Hematopoietic multipotent progenitor cell treated with erythropoietin and hydrocortisone succinate and interleukin-3 and kit ligand, for 4 days (in vitro differentiated cells): ENCODE measurements around the gene PIAS3.
"Not testable (repeated sequence)": the region's sequence is repeated elsewhere in the genome, so short reads cannot be mapped to it uniquely, and the experiment has no call there.

Experiments
- DNase-seq: peaks from one replicate; pipeline ENCODE4 v3.0.0-alpha.2; 2015

Gene PIAS3

DNA sequence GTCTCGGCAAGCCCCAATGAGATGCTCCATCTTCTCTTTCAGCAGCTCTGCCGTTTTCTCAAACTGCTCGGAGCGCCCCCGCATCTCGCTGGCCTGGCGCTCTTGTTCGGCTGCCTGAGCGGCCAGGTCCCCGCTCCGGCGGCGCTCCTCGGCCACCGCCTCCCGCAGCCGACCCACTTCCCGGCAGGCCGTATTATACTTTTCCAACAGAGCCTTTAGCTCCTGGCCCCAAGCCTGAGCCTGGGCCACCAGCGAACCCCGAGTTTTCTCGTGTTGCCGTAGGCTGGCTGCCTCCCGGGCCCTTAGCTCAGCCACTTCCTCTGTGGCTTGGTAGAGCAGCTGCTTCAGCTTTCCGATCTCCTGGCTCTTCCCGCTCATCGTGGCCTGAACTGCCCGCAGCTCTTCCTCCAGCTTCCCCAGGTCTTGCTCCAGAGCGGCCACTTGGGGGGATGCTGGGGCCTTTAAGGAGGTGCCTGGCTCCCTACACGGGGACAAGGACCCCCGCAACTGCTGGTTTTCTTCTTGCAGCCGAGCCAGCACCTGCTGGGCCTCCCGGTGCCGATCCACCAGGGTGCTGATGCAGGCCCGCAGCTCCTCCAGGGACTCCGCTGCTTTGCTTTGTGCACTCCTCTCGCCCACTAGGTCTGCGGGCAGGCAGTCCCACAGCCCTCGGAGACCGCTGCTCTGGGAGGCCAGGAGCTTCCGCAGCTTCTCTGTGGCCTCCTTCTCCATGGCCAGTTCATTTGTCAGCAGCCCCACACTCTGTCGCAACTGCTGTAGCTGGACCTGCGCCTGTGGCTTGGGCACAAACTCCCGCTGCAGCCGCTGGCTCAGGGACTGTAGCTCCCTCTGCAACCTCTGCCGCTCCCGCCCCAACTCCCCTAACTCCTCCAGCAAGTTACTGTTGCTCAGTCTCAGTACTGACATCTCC, 13.4 kb upstream of the PIAS3 start:
- DNase-seq, result peak; percentile 76

DNA sequence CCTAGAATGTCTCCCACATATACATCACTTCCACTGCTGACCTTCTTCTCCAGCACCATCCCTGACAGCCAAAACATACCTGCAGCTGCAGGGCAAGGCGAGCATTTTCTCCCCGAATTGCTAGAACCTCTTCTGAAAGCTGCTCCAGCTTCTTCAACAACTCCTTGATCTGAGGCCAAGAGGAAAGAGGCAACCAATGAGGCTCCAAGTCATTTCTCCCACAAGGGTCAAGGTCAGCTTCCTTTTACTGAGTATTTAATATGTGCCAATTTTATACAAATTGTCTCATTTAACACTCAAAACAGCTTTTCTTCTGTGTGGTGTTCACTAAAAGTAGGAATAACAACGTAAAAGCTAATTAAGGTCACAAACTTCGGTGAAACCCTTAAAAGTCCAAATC, 9.4 kb upstream of the PIAS3 start:
- DNase-seq, result no peak

DNA sequence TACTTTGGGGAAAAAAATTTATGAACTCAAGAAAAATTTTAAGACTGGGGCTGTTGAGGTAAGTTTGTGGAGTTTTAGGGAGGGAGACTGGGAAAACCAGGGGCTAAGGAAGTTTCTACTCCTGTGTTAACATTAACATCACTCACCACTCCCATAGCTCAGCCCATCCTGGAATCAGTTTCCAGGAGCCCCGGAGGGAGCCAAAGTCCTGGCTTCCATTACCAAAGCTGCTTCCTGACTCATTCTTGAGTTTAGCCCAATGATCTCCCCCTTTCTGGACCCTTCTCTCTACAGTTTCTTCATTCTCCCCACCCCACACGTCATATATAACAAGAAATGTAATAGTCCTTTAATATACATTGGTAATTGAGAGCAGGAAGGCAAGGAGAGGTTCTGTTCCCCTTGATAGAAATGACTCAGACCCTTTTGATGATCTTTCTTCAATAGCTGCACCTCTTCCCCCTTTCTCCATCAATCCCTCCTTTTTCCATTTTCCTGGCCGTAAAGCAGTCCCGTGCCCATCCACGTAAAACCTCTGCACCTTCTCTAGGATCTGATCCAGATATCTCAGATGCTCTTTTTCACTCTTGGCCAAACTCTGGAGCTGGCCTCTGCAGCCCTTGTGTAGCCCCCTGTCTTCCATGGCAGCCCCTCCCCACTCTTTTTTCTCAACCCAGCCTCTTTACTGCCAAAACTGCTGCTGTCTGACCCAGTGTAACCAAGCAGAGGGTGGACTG, 4.6 kb upstream of the PIAS3 start:
- DNase-seq, result no peak

DNA sequence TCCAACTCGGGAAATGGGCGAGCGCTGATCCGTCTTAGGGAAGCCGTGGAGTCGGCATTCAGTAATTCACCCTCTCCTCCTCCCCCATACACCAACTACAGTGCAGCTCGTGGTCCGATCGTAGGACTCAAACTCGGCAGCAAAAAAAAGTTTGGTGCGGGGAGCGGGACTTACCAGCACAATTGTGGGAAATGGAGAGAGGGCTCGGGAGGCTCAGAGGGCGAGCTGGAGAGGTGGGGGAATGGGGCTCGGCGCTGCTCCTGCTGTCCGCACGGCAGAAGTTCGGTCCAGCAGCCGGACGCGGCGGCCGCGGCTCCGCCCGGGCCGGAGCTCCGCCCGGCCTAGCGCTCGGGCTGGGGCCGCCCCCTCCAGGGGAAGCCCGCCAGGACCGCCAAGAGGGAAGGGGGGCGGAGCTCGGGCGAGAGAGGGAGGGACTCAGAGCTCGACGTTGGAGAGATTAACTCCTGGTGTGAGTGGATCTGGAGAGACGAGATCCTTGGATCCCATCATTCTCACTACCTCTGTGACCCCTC, 676 bp upstream of the PIAS3 start:
- peak; percentile 94 for DNase-seq

DNA sequence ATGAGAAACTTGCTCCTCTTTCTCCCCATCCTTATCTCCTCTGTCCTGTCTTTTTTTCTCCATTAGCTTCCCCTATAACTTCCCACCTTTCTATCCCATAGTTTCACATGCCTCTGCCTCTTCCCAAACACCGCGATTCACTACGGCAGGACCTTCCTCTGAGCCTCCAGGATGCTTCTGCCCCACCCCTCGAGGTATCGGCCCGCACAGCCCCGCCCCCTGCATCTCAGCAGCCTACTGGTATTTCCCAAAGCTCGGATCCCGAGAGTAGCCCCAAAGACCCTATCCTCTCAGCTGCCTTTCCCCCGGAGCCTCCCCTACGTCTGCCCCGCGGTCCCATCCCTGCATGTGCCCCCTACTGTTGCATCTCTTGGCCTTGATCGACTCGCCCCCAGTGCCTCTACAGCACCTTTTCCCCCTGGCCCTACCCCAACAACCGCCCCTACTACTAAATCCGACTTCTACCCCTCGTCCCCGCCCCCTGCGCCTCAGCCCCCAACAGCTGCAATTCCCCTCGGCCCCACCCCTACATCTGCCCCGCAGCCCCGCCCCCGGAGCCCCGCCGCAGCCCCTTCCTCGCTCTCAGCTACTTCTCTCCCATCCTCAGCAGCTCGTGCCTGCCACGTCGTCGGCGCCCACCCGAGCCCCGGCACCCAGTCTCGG, 512 bp downstream of the PIAS3 start:
- peak; percentile 74 for DNase-seq

DNA sequence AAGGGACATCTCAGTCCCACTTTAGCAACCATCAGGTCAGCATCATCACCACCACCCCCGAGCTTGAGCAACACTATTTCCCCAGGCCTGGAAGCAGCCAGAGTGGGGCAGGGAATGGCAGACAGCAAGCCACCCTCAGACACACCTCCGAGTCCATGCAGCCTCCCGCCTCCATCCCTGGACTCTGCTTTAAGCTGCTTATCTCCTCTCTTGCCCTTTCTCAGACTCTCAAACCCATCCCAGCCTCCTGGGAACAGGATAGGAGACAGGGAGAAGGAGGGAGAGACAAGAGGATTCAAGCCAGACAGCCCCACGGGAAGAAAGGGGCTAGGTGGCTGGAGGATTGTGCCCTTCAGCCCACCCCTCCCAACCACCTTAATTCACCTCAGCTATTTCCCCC, 1.7 kb downstream of the PIAS3 start:
- DNase-seq, result no peak

DNA sequence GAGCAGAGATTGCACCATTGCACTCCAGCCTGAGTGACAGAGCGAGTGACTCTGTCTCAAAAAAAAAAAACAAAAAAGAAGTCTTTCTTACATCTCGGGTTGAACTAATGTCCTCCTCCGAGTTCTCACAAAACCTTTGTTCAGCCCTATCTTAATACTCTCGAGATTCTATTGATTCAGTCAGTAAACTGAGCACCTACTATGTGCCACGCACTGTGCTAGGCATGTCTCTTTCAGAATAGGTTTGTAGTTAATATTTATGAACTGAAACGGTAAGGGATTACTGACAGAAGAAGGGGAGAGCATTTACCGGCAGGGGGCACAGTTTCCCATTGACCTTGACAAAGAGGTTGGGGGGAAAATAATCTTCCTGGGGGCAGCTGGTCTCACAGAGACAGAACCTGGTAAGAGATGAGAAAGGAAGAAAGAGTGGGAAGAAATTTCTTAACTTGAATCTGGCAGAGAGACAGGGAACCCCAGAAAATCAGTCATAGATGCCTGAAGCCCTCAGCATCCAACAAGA, 3.4 kb downstream of the PIAS3 start:
- DNase-seq, result no peak

DNA sequence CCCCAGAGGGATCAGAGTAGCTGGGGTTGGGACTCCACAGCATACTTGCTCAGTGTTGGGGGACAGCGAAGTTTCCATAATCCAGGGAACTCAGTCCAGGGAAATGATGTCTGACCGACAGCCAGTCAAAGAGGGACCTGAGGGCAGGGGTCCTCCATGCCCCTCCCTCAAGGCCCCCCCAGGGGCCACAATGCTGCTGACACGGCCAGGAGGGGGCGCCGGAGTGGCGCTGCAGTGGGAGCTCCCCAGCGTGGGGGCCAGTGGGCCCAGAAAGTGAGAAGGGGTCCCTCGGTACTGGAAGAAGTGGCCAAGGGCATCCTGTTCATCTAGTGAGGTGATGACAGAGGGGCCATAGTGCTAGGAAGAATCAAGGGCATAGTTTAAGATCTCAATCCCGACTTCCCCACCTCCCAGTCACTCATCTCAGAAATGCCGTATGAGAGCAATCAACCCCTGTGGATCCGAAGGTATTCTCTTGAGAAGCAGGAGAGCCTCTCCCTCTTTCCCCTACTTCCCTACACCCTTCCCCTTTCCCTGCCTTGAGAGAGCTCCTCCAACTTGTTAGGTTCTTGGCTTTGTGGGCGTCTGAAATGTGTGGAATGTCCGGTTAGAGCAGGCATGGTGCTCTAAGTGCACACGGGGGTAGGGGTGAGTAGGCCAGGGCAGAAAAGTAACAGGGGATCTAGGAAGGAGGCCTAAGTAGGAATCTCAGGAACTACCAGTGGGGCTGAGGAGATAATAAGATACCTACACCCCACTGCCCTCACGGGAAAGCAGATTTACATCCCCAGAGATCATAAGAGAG, 9.3 kb downstream of the PIAS3 start:
- DNase-seq, result no peak

DNA sequence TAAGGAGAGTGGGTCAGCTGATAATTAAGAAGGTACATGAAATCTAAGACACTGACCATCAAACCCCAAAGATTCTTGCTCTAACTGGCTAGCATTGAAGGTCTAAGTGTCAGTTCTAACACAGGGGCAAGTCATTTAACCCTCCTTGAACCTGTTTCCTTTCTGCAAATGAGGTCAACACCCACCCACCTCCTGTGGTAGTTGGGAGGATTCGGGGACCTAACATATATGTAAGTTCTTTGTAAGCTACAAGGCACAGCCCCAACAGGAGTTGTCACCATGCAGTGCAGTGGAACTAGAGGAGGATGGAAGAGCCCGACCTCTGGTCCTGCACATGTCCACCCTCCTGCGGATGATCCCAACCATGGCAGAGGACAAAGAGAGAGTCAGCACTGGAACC, 11.1 kb downstream of the PIAS3 start:
- DNase-seq, result no peak

DNA sequence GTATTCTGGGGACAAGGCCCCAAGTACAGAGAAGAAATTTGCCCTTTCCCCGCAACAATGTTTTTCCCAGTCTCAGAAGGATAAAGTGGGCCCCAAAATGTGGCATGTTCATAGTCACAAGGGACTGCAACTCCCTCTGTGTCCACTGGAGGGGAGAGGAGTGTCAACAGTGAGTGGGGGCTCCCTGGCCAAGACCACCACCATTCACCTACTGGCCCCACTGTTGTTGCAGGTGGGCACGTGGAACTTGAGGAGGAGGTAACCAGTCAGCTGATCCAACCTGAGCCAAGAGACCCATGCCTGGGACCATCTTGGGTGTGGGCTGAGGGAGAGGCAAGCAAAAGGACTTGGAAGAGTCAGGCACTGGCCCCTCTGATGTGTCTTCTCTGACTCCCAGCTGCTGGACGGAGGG, 12.7 kb downstream of the PIAS3 start:
- peak; percentile 74 for DNase-seq

DNA sequence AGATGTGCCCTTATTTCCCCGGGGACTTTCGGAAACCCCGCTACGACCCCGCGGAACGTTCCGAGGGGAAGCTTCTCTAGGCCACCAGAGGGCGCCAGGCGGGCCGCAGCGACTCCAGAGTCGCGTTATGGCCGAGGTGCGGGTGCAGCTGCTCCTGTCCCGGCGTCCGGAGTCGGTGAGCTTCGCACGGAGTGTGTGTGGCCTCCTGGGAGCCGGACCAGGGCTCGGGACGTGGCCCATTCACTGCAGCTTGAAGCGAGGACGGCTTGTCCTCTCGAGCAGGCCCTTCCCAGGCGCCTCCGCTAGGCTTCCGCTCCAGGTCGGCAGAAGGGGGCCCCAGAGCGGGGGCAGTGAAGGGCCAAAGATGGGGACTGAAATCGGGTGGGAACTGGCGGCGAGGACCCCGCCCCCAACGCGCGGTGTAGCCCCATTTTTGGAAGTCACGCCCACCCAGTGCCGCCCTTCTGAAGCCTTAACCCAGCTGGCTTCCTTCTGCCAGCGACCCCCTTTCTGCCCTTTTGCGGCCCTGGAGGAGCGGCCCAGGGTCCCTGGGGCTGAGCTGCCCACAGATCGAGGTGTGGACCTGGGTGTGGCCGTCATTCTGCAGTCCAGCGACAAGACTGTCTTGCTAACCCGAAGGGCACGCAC, 13.2 kb downstream of the PIAS3 start, which contains the start of gene NUDT17:
Gene NUDT17, plus strand, starts transcription at position 117 of the 648 bp plus-strand sequence. Its CDS starts 11 bp downstream, at position 128.
- peak; percentile 91 for DNase-seq

DNA sequence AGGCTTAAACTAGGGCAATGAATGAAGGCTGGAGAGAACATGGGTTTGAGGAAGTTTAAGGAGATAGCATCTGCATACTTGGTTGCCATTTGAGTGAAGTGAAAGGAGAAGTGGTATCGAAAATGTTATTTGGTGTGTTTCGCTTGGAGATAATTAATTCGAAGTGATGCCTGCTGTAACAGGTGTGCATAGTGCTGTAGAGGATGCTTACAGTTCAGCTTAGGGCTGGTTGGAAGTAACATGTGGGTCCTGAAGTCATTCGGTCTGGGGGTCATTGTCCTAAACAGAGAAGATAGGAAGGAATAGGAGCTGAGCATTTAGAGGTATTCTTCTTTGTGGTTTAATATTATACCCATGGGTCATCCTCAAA, 13.8 kb downstream of the PIAS3 start:
- peak; percentile 84 for DNase-seq

DNA sequence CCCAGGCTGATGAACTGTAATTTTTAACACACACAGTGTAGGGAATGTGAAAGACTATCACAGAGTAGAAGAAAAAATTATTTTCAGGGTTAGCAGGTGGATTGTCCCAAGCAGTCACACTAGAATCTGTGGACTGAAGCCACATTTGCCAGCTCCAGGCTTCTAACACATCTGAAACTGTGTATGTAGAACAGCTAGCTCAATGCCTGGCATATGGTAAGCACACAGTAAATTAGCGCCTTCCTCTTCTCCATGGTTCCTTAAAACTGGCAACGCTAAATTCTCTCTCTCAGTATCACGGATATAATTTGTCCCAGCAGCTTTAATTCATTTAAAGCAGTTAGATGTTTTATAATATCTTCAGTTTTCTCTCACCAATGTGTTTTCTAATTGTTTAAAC, 15.8 kb downstream of the PIAS3 start:
- no peak for DNase-seq

DNA sequence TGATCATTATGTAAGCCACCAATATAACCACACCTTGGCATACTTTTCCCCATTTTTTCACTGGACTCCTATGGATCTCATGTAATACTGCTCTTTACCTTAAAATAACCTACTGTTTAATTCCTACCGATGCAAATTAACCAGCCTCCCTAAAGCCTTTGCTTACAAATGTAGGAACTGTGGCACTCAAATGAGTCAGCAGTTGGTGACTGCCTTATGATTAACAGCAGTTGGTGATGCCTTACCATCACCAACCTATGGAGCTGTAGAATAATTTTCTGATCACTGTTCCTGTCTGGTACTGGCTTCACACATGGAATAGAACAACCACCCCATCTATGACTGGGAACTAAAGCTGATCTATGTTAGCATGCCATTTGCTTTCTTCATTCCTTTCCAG, 21.2 kb downstream of the PIAS3 start:
- DNase-seq, result no peak

DNA sequence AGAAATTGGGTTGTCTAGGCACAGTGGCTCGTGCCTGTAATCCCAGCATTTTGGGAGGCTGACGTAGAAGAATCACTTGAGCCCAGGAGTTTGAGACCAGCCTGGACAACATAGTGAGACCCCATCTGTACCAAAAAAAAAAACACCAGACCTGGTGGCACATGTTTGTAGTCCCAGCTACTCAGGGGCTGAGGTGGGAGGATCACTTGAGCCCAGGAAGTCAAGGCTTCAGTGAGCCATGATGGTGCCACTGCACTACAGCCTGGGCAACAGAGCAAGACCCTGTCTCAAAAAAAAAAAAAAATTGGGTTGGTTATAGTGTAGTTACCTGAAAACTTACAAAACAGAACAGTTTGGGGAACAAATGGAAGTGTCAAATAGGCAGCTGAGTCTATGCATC, 28.1 kb downstream of the PIAS3 start:
- not testable (repeated sequence) for DNase-seq

DNA sequence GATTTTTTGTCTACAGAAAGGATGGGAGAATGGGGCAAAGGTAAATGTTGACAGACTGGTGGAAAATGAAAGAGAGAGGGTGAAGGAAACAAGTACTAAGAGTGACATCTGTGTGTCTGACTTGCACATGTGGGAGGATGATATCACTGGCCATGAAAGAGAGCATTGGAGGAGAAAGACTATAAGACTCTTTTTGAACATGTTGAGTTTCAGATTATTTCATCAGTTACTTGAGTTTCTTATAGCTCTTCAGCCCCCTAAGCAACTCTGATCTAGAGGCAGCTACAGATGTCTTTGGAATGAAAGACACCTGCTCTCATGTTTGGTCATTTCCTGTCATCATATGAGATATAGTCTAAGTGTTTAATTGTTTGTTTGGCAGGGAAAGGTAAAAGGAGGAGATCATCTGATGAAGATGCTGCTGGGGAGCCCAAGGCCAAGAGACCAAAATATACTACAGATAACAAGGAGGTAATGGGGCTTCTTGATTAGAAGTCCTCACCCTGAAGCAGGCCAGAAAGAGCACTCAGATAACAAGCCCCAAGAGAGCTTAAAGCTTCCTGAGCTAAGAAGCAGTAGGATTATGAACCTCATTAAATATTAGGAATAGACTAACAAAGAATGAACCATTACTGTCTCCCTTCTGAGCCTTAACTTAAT, 30.4 kb downstream of the PIAS3 start:
- DNase-seq, result peak; percentile 50

DNA sequence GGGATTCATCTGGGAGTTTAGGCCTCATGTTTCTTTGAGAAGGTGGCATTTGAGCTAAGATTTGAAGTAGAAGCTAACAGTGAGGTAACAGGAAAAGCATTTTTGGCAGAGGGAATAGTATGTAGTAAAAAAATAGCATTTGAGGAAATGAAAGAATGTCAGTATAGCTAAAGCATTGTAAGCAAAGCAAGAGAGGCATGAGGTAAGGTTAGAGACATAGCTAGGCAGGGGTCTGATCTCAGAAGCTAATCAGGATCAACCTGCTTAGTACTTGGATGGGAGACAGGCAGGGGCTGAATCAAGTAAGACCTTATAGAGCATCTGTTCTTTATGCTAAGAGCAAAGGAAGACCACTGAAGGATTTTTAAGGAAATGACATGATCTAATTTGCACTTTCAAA, 30.9 kb downstream of the PIAS3 start:
- no peak for DNase-seq

DNA sequence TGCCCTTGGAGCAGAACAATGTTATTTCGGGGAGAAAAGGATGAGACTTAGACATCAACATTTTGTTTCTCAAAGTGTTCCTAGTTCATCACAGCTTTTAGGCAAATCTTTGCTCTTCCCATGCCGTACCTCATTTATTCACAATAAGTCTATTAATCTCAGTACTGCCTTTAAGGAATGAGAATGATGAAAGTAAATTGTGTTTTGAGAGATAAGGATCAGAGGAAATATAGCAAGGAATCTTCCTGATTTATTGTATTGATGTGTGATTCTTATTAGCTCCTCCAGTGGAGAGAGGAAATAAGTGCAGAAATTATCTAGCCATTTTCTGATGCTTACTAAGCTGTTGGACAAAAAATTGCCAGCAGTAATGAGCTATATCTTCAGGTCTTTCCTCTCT, 32.9 kb downstream of the PIAS3 start:
- no peak for DNase-seq

DNA sequence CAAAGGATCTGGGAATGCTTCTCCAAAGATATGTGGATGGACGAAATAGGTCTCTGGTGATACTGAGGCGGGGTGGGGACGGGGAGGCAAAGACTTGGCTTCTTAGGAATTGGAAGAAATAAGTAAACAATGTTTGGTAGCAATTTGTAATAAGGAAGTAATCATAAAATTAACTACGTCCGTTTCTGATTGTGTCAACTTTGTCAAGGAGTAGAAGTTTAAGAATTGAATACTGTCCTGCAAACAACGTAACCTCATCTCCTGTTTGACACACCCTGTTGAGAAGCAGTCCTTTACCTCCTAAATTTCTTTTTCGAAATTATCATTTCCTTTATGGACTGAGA, 34.4 kb downstream of the PIAS3 start:
- DNase-seq, result no peak

DNA sequence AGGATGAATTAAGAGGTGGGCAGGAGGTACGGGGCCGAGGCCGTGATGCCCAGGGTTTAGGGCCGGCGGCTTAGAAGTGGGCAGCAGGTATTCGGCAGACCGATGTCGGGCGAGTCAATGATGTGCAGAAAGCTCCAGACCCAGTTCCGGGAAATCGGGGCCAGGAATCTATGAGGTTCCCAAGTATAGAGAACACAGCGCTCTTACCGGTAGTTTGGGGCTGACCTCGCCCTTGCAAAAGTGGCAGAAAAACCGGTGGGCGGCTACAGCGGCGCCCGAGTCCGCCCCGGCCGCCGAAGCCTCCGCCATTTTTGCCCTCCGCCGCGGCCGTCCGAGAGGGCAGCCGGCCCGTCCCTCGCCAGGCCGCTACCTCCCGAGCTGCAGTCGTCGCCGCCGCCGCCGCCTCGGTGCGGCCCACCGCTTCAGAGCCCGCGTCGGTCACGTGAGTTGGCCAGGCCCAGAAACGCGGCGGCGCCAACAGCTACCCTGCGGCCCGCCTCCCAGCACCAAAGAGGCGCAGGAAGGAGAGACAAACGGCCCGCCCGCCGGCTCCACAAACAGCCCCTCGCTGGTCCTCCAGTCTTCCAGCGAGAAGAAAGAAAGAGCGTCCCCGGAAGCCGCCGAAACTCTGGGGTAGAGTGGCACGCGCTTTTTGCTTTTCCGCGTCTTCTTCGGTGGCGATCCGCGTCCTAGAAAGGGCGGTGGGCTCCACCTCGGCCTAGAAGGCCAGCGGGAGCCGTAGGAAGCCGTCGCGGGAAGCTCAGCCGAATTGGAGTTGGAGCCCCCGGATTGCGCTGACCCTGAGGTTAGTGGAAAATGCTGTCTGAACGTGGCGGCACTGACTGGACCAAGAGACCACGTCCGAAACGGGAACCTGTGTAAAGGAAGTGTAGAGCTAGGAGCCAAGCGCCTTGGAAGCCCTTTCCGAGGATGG, 35.0 kb downstream of the PIAS3 start, which contains the start of the genes POLR3C and RNF115:
Gene POLR3C, plus strand, starts transcription at position 636 of the 934 bp plus-strand sequence. CDS start 1,577 bp downstream, outside the sequence.
Gene RNF115, minus strand, starts transcription at position 531 of the 934 bp plus-strand sequence. Its CDS starts 222 bp downstream, at position 309.
- peak; percentile 98 for DNase-seq
